H1 (cell line): ENCODE data around the gene LSM10. TPM values are rescaled to one million over a fixed set of nuclear protein-coding genes. Genes with fewer than 3 reads are reported as not detected.

ENCODE experiments used
- CTCF ChIA-PET: fragments of 300-600 bp; sonication (Branson Sonifier 250); formaldehyde crosslinking; loops from one replicate; lab custom pipeline; 2021; ENCODE audit not compliant: partially characterized antibody; lab: Charles Lee
- POLR2A ChIA-PET: fragments of 300-600 bp; sonication (Branson Sonifier 250); formaldehyde crosslinking; loops from one replicate; lab custom pipeline; 2021; ENCODE audit warnings: inconsistent platforms; ENCODE audit not compliant: partially characterized antibody; lab: Charles Lee
- DNase-seq, 2 experiments: peaks; one replicate each; pipeline versions ENCODE4 v3.0.0 to v3.0.0-alpha.2; 2010 to 2022; ENCODE audit warnings: low spot score in 2 of 2, low read depth in 1 of 2, mixed read lengths in 1 of 2
- FAIRE-seq: peaks from 2 replicates; lab custom pipeline; 2011; peaks lifted over from hg19 to GRCh38; lab: Jason Lieb, UNC
- H2AFZ ChIP-seq: 2 replicates; pipeline ENCODE4 v1.8.1; 2012; ENCODE audit warnings: low read length, inconsistent platforms
- H2AK5ac ChIP-seq: 2 replicates; pipeline ENCODE4 v1.6.1; 2013; ENCODE audit warnings: low read depth, low read length
- H2BK120ac ChIP-seq: replicated peaks from 2 replicates; pipeline ENCODE3; 2013; ENCODE audit warnings: low read depth, low read length, inconsistent platforms
- H2BK12ac ChIP-seq: 2 replicates; pipeline ENCODE4 v1.6.1; 2013; ENCODE audit warnings: low read depth, low read length
- H2BK15ac ChIP-seq: 2 replicates; pipeline ENCODE4 v1.6.1; 2013; ENCODE audit warnings: low read length
- H2BK20ac ChIP-seq: 2 replicates; pipeline ENCODE4 v1.6.1; 2013; ENCODE audit warnings: low read length
- H2BK5ac ChIP-seq: 2 replicates; pipeline ENCODE4 v1.6.1; 2013; ENCODE audit warnings: low read depth, low read length
- H3K14ac ChIP-seq: 2 replicates; pipeline ENCODE4 v1.6.1; 2013; ENCODE audit warnings: inconsistent platforms; ENCODE audit not compliant: insufficient read length
- H3K18ac ChIP-seq: 2 replicates; pipeline ENCODE4 v1.6.1; 2013; ENCODE audit warnings: low read length; ENCODE audit errors: extremely low read depth
- H3K23ac ChIP-seq: 2 replicates; pipeline ENCODE4 v1.6.1; 2013; ENCODE audit warnings: inconsistent platforms; ENCODE audit not compliant: insufficient read length
- H3K23me2 ChIP-seq: 2 replicates; pipeline ENCODE4 v1.6.1; 2013; ENCODE audit warnings: low read depth, low read length
- H3K27ac ChIP-seq: 2 replicates; pipeline ENCODE4 v1.6.1; 2011; ENCODE audit warnings: low read depth, low read length, inconsistent platforms
- H3K27me3 ChIP-seq, 4 experiments: replicated peaks in 1 of 4; 1 replicate in 1 of 4; 2 replicates in 3 of 4; pipeline versions ENCODE4 v1.6.1 to v1.8.1; 2011 to 2013; ENCODE audit warnings: low read length in 3 of 4, mild to moderate bottlenecking in 3 of 4, inconsistent platforms in 2 of 4, mixed read lengths in 2 of 4, moderate library complexity in 1 of 4; ENCODE audit not compliant: control insufficient read depth in 3 of 4, insufficient read depth in 3 of 4; ENCODE audit errors: extremely low read depth in 1 of 4
- H3K36me3 ChIP-seq, 4 experiments: 2 replicates each; pipeline versions ENCODE4 v1.6.1 to v1.8.1; 2011 to 2013; ENCODE audit warnings: mild to moderate bottlenecking in 4 of 4, low read length in 3 of 4, moderate library complexity in 2 of 4, control low read depth in 1 of 4, inconsistent platforms in 1 of 4; ENCODE audit not compliant: insufficient read depth in 4 of 4, control insufficient read depth in 2 of 4
- H3K4ac ChIP-seq: replicated peaks from 2 replicates; pipeline ENCODE3; 2013; ENCODE audit warnings: low read length, low read depth, mixed read lengths, inconsistent platforms; ENCODE audit not compliant: insufficient read length
- H3K4me1 ChIP-seq, 4 experiments: replicated peaks in 1 of 4; 1 replicate in 1 of 4; 2 replicates in 3 of 4; pipeline versions ENCODE4 v1.6.1 to v1.8.1; 2011 to 2013; ENCODE audit warnings: low read length in 3 of 4, inconsistent platforms in 2 of 4, mixed read lengths in 1 of 4; ENCODE audit not compliant: insufficient read depth in 4 of 4, control insufficient read depth in 3 of 4
- H3K4me2 ChIP-seq, 2 experiments: 2 replicates each; pipeline versions ENCODE4 v1.6.1 to v1.8.1; 2011 to 2013; ENCODE audit warnings: low read depth in 2 of 2, low read length in 2 of 2, control low read depth in 1 of 2, inconsistent platforms in 1 of 2, mild to moderate bottlenecking in 1 of 2; ENCODE audit not compliant: insufficient read depth in 1 of 2
- H3K4me3 ChIP-seq, 4 experiments: fragments of 200-600, 300-600 bp in 1 of 4; sonication (generic), shearing (Covaris generic), sonication (Bioruptor Twin) in 1 of 4; 2 replicates each; pipeline versions ENCODE4 v1.5.1 to v1.8.1; 2011 to 2016; ENCODE audit warnings: low read length in 4 of 4, low read depth in 3 of 4, control low read depth in 2 of 4, inconsistent platforms in 2 of 4, mild to moderate bottlenecking in 2 of 4, mixed read lengths in 1 of 4, moderate library complexity in 1 of 4; ENCODE audit not compliant: insufficient read depth in 2 of 4; ENCODE audit errors: extremely low read depth in 1 of 4
- H3K56ac ChIP-seq: replicated peaks from 2 replicates; pipeline ENCODE3; 2013; ENCODE audit warnings: low read depth, mild to moderate bottlenecking, mixed read lengths, low read length, inconsistent platforms; ENCODE audit not compliant: insufficient read length
- H3K79me1 ChIP-seq: 2 replicates; pipeline ENCODE4 v1.6.1; 2013; ENCODE audit warnings: low read depth, low read length, control low read depth
- H3K79me2 ChIP-seq, 2 experiments: 2 replicates each; pipeline versions ENCODE4 v1.6.1 to v1.8.1; 2012 to 2013; ENCODE audit warnings: low read length in 2 of 2, mild to moderate bottlenecking in 2 of 2, inconsistent platforms in 1 of 2; ENCODE audit not compliant: insufficient read depth in 2 of 2, control insufficient read depth in 1 of 2
- H3K9ac ChIP-seq, 4 experiments: replicated peaks in 1 of 4; 1 replicate in 1 of 4; 2 replicates in 3 of 4; pipeline versions ENCODE4 v1.6.1 to v1.8.1; 2011 to 2013; ENCODE audit warnings: low read depth in 3 of 4, low read length in 3 of 4, control low read depth in 2 of 4, mild to moderate bottlenecking in 2 of 4, moderate library complexity in 2 of 4, inconsistent platforms in 1 of 4; ENCODE audit errors: extremely low read depth in 1 of 4
- H3K9me3 ChIP-seq, 2 experiments: 2 replicates each; pipeline versions ENCODE4 v1.6.1 to v1.8.1; 2012 to 2013; ENCODE audit warnings: mild to moderate bottlenecking in 2 of 2, moderate library complexity in 2 of 2, control low read depth in 1 of 2, inconsistent platforms in 1 of 2, low read depth in 1 of 2, low read length in 1 of 2, mixed read lengths in 1 of 2; ENCODE audit not compliant: insufficient read depth in 2 of 2
- H4K20me1 ChIP-seq, 2 experiments: replicated peaks in 1 of 2; 2 replicates each; pipeline versions ENCODE3 to v1.8.1; 2011 to 2013; ENCODE audit warnings: inconsistent platforms in 2 of 2, low read length in 2 of 2, mild to moderate bottlenecking in 1 of 2; ENCODE audit not compliant: insufficient read depth in 2 of 2, control insufficient read depth in 1 of 2
- H4K5ac ChIP-seq: 2 replicates; pipeline ENCODE4 v1.6.1; 2013; ENCODE audit warnings: low read length, low read depth, mixed read lengths, inconsistent platforms; ENCODE audit not compliant: insufficient read length
- H4K8ac ChIP-seq: 2 replicates; pipeline ENCODE4 v1.8.0; 2013; ENCODE audit warnings: mild to moderate bottlenecking, moderate library complexity, low read length, inconsistent platforms; ENCODE audit not compliant: insufficient read depth; ENCODE audit errors: extremely low read depth
- H4K91ac ChIP-seq: replicated peaks from 2 replicates; pipeline ENCODE3; 2013; ENCODE audit warnings: low read length, mixed read lengths, inconsistent platforms; ENCODE audit not compliant: insufficient read length
- BCL11A ChIP-seq, 2 experiments: IDR thresholded peaks; one replicate each; pipeline ENCODE4 v1.6.1; 2011; ENCODE audit warnings: low read depth in 2 of 2, low read length in 2 of 2, mild to moderate bottlenecking in 2 of 2
- CBX8 ChIP-seq: fragments of 300-800, 300-1000 bp; sonication (generic); IDR thresholded peaks from 2 replicates; pipeline ENCODE4 v1.7.1; 2016; ENCODE audit warnings: low read depth, low read length, borderline replicate concordance
- CEBPB ChIP-seq: IDR thresholded peaks from 2 replicates; pipeline ENCODE4 v1.6.1; 2012; ENCODE audit warnings: low read depth, low read length
- FOSL1 ChIP-seq: IDR thresholded peaks from 2 replicates; pipeline ENCODE4 v1.6.1; 2011; ENCODE audit warnings: mild to moderate bottlenecking, low read depth, low read length, moderate library complexity; ENCODE audit not compliant: insufficient read depth
- POLR2A ChIP-seq, 2 experiments: IDR thresholded peaks; 1 replicate in 1 of 2; 2 replicates in 1 of 2; pipeline ENCODE4 v1.6.1; 2011; ENCODE audit warnings: low read depth in 2 of 2, low read length in 2 of 2, mild to moderate bottlenecking in 2 of 2; ENCODE audit errors: control extremely low read depth in 1 of 2
- RFX5 ChIP-seq: IDR thresholded peaks from 2 replicates; pipeline ENCODE4 v1.6.1; 2011; ENCODE audit warnings: low read depth, low read length, improper control_type of control experiment, borderline replicate concordance
- SAP30 ChIP-seq: fragments of 300-600 bp; sonication (generic); IDR thresholded peaks from 2 replicates; pipeline ENCODE4 v1.7.1; 2012; ENCODE audit warnings: low read length, moderate library complexity, mild to moderate bottlenecking, inconsistent platforms; ENCODE audit not compliant: insufficient read depth, insufficient replicate concordance
- SIRT6 ChIP-seq: IDR thresholded peaks from one replicate; pipeline ENCODE4 v1.7.1; 2012; ENCODE audit warnings: low read length, inconsistent platforms
- SRF ChIP-seq: IDR thresholded peaks from 2 replicates; pipeline ENCODE4 v1.6.1; 2011; ENCODE audit warnings: mild to moderate bottlenecking, low read depth, low read length, moderate library complexity
- WGBS, 2 experiments: shearing (Covaris generic) in 1 of 2; methylation state at CpG; one replicate each; pipeline versions ENCODE4 v1.1.6 to v1.1.7; 2013 to 2015; ENCODE audit warnings: low lambda C conversion rate in 2 of 2, mixed read lengths in 2 of 2, inconsistent platforms in 1 of 2, low coverage in 1 of 2, missing lambda C conversion rate in 1 of 2; ENCODE audit not compliant: insufficient replicate concordance in 2 of 2, insufficient coverage in 1 of 2, insufficient read length in 1 of 2; ENCODE audit errors: extremely low coverage in 1 of 2, missing lambda C conversion rate in 1 of 2; 5-methylcytosine and 5-hydroxymethylcytosine counted together
- polyA plus RNA-seq, 7 experiments: library from polyadenylated mRNA; depleted of rRNA in 3 of 7; stranded (reverse) in 5 of 7; unstranded in 2 of 7; fragments of >200 nt in 5 of 7; fragments of 200-250 nt in 2 of 7; gene quantifications; 1 replicate in 5 of 7; 2 replicates in 1 of 7; 4 replicates in 1 of 7; pipeline versions ENCODE4 v1.2.1 to v1.2.3, GENCODE V29; 2011 to 2013; ENCODE audit warnings: missing spikeins in 2 of 7, mixed read lengths in 2 of 7
- total RNA-seq: library from RNA; stranded (reverse); fragmentation: NEBNext Ultra II Directional; extraction: Animal tissue kit (Norgen Biotek cat#: 25700); gene quantifications from 2 replicates; pipeline ENCODE4 v1.2.1, GENCODE V29; 2021

Gene LSM10
- total and polyA plus RNA-seq, 2 of the 8 experiments (the other 6 are each of a cell fraction or from before 2014, with no cell fraction given) = 59.5 to 140 TPM

GRCh38 chr1:36343651-36344394, 53.9 kb downstream of the LSM10 start:
- 94% methylated on average over 23 of the region's 24 CpGs; no CpG with 5 or more reads in 1 of the 2 experiments for WGBS, 2 experiments
- CTCF ChIA-PET = interaction anchor here (0.6 to 10.0 kb wide), 22 partner anchors 11 to 313 kb away, joined by 3 to 150 read pairs (median 7); partner anchors contain the start of genes EVA1B and SH3D21

More at GRCh38 chr1:36343651-36344394, 53.9 kb downstream of the LSM10 start:
- Histone ChIP-seq H3K79me1 (no peaks in the 10 kb centered on the region), H3K56ac (no peak overlapping the region), H4K8ac (no peak overlapping the region; the same call in 1 of the 2 replicates), H2BK20ac (no peak overlapping the region), H2BK15ac (no peak overlapping the region), H3K9me3 (no peaks in the 10 kb centered on the region), H3K36me3 (peaks cover 4 to 25% (median 8%) of the 10 kb centered on the region in 4 experiments; a peak in 5 of 8 replicates), H2AK5ac (no peak overlapping the region), H3K9ac (no peak overlapping the region), H3K27ac (no peak overlapping the region), H2AFZ (no peak overlapping the region), H3K4me3 (no peak overlapping the region), H3K4me1 (no peaks in the 10 kb centered on the region; a peak in 1 of 7 replicates), H4K5ac (no peak overlapping the region), H2BK120ac (no peak overlapping the region), H4K91ac (no peak overlapping the region), H3K4ac (no peak overlapping the region), H2BK12ac (no peak overlapping the region), H4K20me1 (peaks cover 3 to 4% of the 10 kb centered on the region in 2 experiments), H3K18ac (no peak overlapping the region), H3K27me3 (no peaks in the 10 kb centered on the region), H2BK5ac (no peak overlapping the region), H3K23me2 (no peaks in the 10 kb centered on the region), H3K23ac (no peak overlapping the region), H3K4me2 (no peak overlapping the region), H3K14ac (no peak overlapping the region), H3K79me2 (no peaks in the 10 kb centered on the region)
- TF ChIP-seq CBX8 (no peak), SRF (no peak), RFX5 (no peak), CEBPB (no peak), FOSL1 (no peak), SIRT6 (no peak), POLR2A (IDR thresholded peaks at IDR 0.05; ENCODE audit: control extremely low read depth in 1 of 2, low read depth in 2 of 2, low read length in 2 of 2) (no peak), BCL11A (IDR thresholded peaks at IDR 0.05; ENCODE audit: low read depth in 2 of 2, low read length in 2 of 2) (no peak), SAP30 (no peak)
- no peak for DNase-seq
- FAIRE-seq = no peak
- POLR2A ChIA-PET = interaction anchor here (0.6 to 4.9 kb wide), 11 partner anchors 7 to 151 kb away, joined by 3 to 37 read pairs (median 4); partner anchors contain the start of genes EVA1B and SH3D21
